ENCODE measurements around the gene SERPINF2. TPM values are rescaled to one million over a fixed set of nuclear protein-coding genes. Genes with fewer than 3 reads are reported as not detected.
"Not testable (repeated sequence)": the region's sequence is repeated elsewhere in the genome, so short reads cannot be mapped to it uniquely, and the experiment has no call there.

The SERPINF2 gene
- total and polyA plus RNA-seq, 8 donors, result 2.6 to 32.6 (median 3.5) TPM

DNA sequence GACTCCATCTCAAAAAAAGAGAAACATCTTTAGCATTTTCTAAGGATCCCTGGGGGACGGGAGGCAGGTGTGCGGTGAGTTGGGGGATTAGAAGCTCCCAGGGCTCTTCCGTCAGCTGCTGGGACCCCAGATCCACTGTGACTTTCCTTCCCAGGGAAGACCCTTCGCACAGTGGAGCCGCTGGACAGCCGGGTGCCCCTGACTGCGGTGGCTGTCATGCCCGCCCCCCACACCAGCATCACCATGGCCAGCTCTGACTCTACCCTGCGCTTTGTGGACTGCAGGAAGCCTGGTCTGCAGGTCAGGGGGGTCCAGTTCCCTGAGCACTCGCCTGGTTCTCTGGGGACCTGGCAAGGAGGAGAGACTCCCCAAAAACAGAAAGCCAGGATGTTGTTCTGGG, 7.3 kb upstream of the SERPINF2 start:
- no peak overlapping the region for H3K4me3 ChIP-seq
- H3K36me3 ChIP-seq, result peaks cover 0 to 78% of the 10 kb centered on the region in 2 donors
- no peaks in the 10 kb centered on the region for H3K27me3 ChIP-seq
- no peaks in the 10 kb centered on the region for H3K9me3 ChIP-seq
- intact Hi-C loops (cut with DNase I), result no loop called here
- ATAC-seq (no peak), DNase-seq (no peak)
- no peak overlapping the region for H3K27ac ChIP-seq
- TF ChIP-seq, protein P1, sequence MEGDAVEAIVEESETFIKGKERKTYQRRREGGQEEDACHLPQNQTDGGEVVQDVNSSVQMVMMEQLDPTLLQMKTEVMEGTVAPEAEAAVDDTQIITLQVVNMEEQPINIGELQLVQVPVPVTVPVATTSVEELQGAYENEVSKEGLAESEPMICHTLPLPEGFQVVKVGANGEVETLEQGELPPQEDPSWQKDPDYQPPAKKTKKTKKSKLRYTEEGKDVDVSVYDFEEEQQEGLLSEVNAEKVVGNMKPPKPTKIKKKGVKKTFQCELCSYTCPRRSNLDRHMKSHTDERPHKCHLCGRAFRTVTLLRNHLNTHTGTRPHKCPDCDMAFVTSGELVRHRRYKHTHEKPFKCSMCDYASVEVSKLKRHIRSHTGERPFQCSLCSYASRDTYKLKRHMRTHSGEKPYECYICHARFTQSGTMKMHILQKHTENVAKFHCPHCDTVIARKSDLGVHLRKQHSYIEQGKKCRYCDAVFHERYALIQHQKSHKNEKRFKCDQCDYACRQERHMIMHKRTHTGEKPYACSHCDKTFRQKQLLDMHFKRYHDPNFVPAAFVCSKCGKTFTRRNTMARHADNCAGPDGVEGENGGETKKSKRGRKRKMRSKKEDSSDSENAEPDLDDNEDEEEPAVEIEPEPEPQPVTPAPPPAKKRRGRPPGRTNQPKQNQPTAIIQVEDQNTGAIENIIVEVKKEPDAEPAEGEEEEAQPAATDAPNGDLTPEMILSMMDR (IDR thresholded peaks at IDR 0.05), result no peak
- H3K4me1 ChIP-seq, result peaks cover 15 to 35% of the 10 kb centered on the region in 2 donors

DNA sequence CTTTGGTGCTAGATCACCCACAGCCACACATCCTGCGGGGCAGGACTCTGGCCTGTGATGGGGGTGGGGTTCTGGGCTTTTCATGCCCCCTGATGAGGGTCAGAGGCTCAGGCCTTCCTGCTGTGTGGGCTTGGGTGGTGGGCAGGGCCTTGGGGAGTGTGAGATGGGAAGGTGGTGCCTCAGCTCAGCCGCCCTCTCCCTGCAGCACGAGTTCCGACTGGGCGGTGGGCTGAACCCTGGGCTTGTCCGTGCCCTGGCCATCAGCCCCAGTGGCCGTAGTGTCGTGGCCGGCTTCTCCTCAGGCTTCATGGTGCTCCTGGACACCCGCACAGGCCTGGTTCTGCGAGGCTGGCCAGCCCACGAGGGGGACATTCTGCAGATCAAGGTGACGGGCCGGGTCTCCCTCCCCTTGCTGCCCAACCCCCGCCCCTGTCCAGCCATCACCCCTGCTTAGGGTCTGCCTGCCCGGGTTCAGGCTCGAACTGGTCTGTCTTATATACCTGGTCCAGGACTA, 6.8 kb upstream of the SERPINF2 start:
- no peaks in the 10 kb centered on the region for H3K27me3 ChIP-seq
- H3K4me1 ChIP-seq, result peaks cover 11 to 30% of the 10 kb centered on the region in 2 donors
- H3K27ac ChIP-seq, result peak overlapping the region in 1 of 2 donors; percentile 1
- no peak for DNase-seq
- H3K36me3 ChIP-seq, result peaks cover 0 to 73% of the 10 kb centered on the region in 2 donors
- no peak for ATAC-seq
- H3K4me3 ChIP-seq, result no peak overlapping the region
- H3K9me3 ChIP-seq, result no peaks in the 10 kb centered on the region
- intact Hi-C loops (cut with DNase I), result no loop called here
- TF ChIP-seq, protein P1 (IDR thresholded peaks at IDR 0.05), result no peak

- ATAC-seq (peak; percentile 61), DNase-seq (peak in 2 of 4 donors; percentile 79 to 84)
- TF ChIP-seq, protein P1 (IDR thresholded peaks at IDR 0.05), result no peak
- intact Hi-C loops (cut with DNase I), result no loop called here
- Histone ChIP-seq H3K36me3 (peaks cover 0 to 66% of the 10 kb centered on the region in 2 donors), H3K27me3 (no peaks in the 10 kb centered on the region), H3K4me1 (peaks cover 11 to 27% of the 10 kb centered on the region in 2 donors), H3K4me3 (no peak overlapping the region), H3K9me3 (no peaks in the 10 kb centered on the region), H3K27ac (peak overlapping the region; percentile 1 to 47)
Observed at GRCh38 chr17:1736348-1737281, 6.1 kb upstream of the SERPINF2 start.

- Histone ChIP-seq H3K27ac (no peak overlapping the region), H3K36me3 (peaks cover 0 to 56% of the 10 kb centered on the region in 2 donors), H3K27me3 (no peaks in the 10 kb centered on the region), H3K4me3 (no peak overlapping the region), H3K9me3 (no peaks in the 10 kb centered on the region), H3K4me1 (peaks cover 11 to 27% of the 10 kb centered on the region in 2 donors)
- ATAC-seq, result peak; percentile 35
- peak in 1 of 4 donors; percentile 67 for DNase-seq
- intact Hi-C loops (cut with DNase I), result no loop called here
- TF ChIP-seq, protein P1 (IDR thresholded peaks at IDR 0.05), result no peak
Observed at GRCh38 chr17:1737531-1738291, 5.0 kb upstream of the SERPINF2 start.

GRCh38 chr17:1741899-1742298, 772 bp upstream of the SERPINF2 start:
- H3K27ac ChIP-seq; H3K27me3 ChIP-seq; intact Hi-C loops (cut with DNase I); H3K4me3 ChIP-seq; ATAC-seq; DNase-seq; H3K9me3 ChIP-seq: not testable (repeated sequence)
- Histone ChIP-seq H3K4me1 (peaks cover under 1 to 11% of the 10 kb centered on the region in 2 donors), H3K36me3 (peaks cover 0 to 16% of the 10 kb centered on the region in 2 donors)
